ENCODE measurements around the gene MCF2L2. TPM values are rescaled to one million over a fixed set of nuclear protein-coding genes. Genes with fewer than 3 reads are reported as not detected.

MCF2L2 gene
- total and polyA plus RNA-seq, 10 donors, result 0.46 to 37.7 (median 17.6) TPM

GRCh38 chr3:183378951-183379350 lies 49.5 kb downstream of the MCF2L2 start:
- Histone ChIP-seq H3K27ac (no peak overlapping the region), H3K4me1 (peaks cover 0 to 57% (median 35%) of the 10 kb centered on the region in 6 donors), H3K9me3 (no peaks in the 10 kb centered on the region), H3K36me3 (peaks cover 0 to 23% (median 0%) of the 10 kb centered on the region in 6 donors), H3K4me3 (no peak overlapping the region), H3K27me3 (replicated peaks in 1 of 7) (no peaks in the 10 kb centered on the region)
- 78 to 97% (median 89%) methylated on average over 2 to 3 of the region's 3 CpGs for WGBS, 5 donors
- TF ChIP-seq, protein P1, sequence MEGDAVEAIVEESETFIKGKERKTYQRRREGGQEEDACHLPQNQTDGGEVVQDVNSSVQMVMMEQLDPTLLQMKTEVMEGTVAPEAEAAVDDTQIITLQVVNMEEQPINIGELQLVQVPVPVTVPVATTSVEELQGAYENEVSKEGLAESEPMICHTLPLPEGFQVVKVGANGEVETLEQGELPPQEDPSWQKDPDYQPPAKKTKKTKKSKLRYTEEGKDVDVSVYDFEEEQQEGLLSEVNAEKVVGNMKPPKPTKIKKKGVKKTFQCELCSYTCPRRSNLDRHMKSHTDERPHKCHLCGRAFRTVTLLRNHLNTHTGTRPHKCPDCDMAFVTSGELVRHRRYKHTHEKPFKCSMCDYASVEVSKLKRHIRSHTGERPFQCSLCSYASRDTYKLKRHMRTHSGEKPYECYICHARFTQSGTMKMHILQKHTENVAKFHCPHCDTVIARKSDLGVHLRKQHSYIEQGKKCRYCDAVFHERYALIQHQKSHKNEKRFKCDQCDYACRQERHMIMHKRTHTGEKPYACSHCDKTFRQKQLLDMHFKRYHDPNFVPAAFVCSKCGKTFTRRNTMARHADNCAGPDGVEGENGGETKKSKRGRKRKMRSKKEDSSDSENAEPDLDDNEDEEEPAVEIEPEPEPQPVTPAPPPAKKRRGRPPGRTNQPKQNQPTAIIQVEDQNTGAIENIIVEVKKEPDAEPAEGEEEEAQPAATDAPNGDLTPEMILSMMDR (IDR thresholded peaks at IDR 0.05 in 8 of 11, conservative IDR thresholded peaks at IDR 0.05 in 3 of 11), result no peak
- no peak for DNase-seq
- intact Hi-C loops (cut with DNase I; ENCODE audit: low total_unique reads), result loop anchor here (5.0 kb wide), 1 partner anchor 192 kb away; no protein-coding TSS in a partner anchor

DNA sequence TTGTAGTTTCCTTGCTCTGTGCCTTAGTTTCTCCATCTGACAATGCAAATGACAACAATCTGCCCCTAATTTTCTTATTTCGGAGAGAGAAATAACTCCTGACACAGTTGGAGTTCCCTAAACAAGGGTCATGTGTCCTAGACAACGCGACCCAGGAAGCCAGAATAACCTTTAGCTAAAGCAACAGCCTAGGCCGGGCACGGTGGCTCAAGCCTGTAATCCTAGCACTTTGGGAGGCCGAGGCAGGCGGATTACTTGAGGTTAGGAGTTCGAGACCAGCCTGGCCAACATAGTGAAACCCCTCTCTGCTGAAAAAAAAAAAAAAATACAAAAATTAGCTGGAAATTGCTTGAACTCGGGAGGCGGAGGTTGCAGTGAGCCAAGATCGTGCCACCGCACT lies 49.9 kb downstream of the MCF2L2 start:
- Histone ChIP-seq H3K27ac (no peak overlapping the region), H3K36me3 (peaks cover 0 to 23% (median 0%) of the 10 kb centered on the region in 6 donors), H3K4me3 (no peak overlapping the region), H3K27me3 (replicated peaks in 1 of 7) (no peaks in the 10 kb centered on the region), H3K4me1 (peaks cover 0 to 57% (median 35%) of the 10 kb centered on the region in 6 donors), H3K9me3 (no peaks in the 10 kb centered on the region)
- intact Hi-C loops (cut with DNase I; ENCODE audit: low total_unique reads), result loop anchor here (5.0 kb wide), 1 partner anchor 191 kb away; no protein-coding TSS in a partner anchor
- no peak for DNase-seq
- no peak for TF ChIP-seq POLR2A (IDR thresholded peaks at IDR 0.05)
- TF ChIP-seq, protein P1 (IDR thresholded peaks at IDR 0.05 in 8 of 11, conservative IDR thresholded peaks at IDR 0.05 in 3 of 11), result no peak
- TF ChIP-seq POLR2AphosphoS5 (IDR thresholded peaks at IDR 0.05), result no peak
- 88 to 93% (median 91%) methylated on average over 12 of the region's 12 CpGs for WGBS, 5 donors

GRCh38 chr3:183378008-183378407 lies 50.4 kb downstream of the MCF2L2 start:
- DNase-seq, result no peak
- intact Hi-C loops (cut with DNase I; ENCODE audit: low total_unique reads), result loop anchor here (5.0 kb wide), 1 partner anchor 191 kb away; no protein-coding TSS in a partner anchor
- Histone ChIP-seq H3K4me1 (peaks cover 0 to 57% (median 35%) of the 10 kb centered on the region in 6 donors), H3K4me3 (no peak overlapping the region), H3K36me3 (peaks cover 0 to 23% (median 0%) of the 10 kb centered on the region in 6 donors), H3K9me3 (no peaks in the 10 kb centered on the region), H3K27me3 (replicated peaks in 1 of 7) (no peaks in the 10 kb centered on the region), H3K27ac (no peak overlapping the region)
- 87 to 95% (median 93%) methylated on average over 3 of the region's 3 CpGs for WGBS, 5 donors
- TF ChIP-seq POLR2AphosphoS5 (IDR thresholded peaks at IDR 0.05) (no peak), POLR2A (IDR thresholded peaks at IDR 0.05) (no peak)
- TF ChIP-seq, protein P1 (IDR thresholded peaks at IDR 0.05 in 8 of 11, conservative IDR thresholded peaks at IDR 0.05 in 3 of 11), result no peak

DNA sequence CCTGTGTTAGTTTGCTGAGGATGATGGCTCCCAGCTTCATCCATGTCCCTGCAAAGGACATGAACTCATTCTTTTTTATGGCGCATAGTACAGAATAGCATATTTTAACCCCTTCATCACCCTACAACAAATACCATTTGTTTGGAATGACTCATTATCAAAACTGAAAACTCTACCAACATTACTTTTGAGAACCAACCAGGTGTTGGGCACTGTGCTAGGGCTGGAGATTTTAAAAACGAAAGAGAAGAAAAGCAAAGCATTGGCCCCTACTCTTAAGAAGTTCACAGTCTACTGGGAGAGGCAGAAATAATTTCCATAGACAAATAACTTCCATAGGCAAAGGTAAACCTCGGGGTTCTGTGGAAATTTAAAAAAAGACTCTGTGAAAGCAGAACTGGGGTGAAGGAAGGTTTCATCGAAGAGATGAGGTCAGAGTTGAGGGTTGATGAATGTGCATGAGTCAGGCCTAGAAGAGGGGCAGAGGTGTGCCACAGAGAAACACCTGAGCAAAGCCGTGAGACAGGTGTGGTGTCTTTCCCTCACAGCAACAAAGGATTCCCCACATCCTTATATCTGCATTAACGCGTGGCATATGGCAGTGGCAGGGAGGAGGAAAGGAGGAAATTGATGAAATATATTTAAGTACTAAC lies 51.0 kb downstream of the MCF2L2 start:
- no peak overlapping the region for H3K27ac ChIP-seq
- H3K4me1 ChIP-seq, result peaks cover 0 to 55% (median 34%) of the 10 kb centered on the region in 6 donors
- no peak overlapping the region for H3K4me3 ChIP-seq
- peaks cover 0 to 23% (median 0%) of the 10 kb centered on the region in 6 donors for H3K36me3 ChIP-seq
- intact Hi-C loops (cut with DNase I; ENCODE audit: low total_unique reads), result loop anchor here (5.0 kb wide), 1 partner anchor 190 kb away; no protein-coding TSS in a partner anchor
- DNase-seq, result no peak
- no peaks in the 10 kb centered on the region for H3K9me3 ChIP-seq
- H3K27me3 ChIP-seq (replicated peaks in 1 of 7), result no peaks in the 10 kb centered on the region
- no peak for TF ChIP-seq POLR2AphosphoS5 (IDR thresholded peaks at IDR 0.05)
- TF ChIP-seq, protein P1 (IDR thresholded peaks at IDR 0.05 in 8 of 11, conservative IDR thresholded peaks at IDR 0.05 in 3 of 11), result no peak
- no peak for TF ChIP-seq POLR2A (IDR thresholded peaks at IDR 0.05)
- 62 to 72% (median 67%) methylated on average over 7 of the region's 7 CpGs for WGBS, 5 donors

Measured in spleen (tissue), 11 donors.